ENCODE measurements around the gene UMAD1. TPM values are rescaled to one million over a fixed set of nuclear protein-coding genes. Genes with fewer than 3 reads are reported as not detected.

Gene UMAD1
- total and polyA plus RNA-seq, 2 of the 13 experiments (the other 11 are each of a cell fraction or from before 2014, with no cell fraction given): 16.8 to 17.6 TPM

DNA sequence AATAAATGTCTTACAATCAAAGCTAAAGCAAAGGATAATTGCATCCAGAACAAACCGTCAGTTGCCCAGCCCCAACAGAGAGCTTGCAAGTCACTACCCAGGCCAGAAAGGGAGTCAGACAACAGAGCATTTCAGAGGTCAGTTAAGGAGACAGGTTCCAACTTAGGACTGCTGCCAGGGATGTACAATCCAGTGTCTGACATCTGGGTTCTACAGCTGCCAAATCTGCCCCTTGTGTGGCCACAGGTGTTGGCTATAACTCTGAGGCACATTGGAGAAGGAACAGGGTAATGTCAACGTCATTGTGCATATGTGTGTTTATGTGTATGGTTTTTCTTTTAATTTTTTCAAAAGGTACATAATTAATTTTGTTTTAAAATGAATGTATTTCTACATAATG lies 242.8 kb downstream of the UMAD1 start:
- Histone ChIP-seq H3K9me3 (ENCODE audit: low read length) (no peaks in the 10 kb centered on the region), H3K4me2 (ENCODE audit: low read depth, low read length) (no peak overlapping the region), H2AFZ (ENCODE audit: low read length) (no peak overlapping the region), H3K36me3 (replicated peaks in 1 of 2; ENCODE audit: control insufficient read depth in 1 of 2, insufficient read depth in 2 of 2, low read length in 2 of 2) (no peaks in the 10 kb centered on the region), H3K4me3 (replicated peaks in 1 of 3; ENCODE audit: insufficient read depth in 1 of 3, low read depth in 2 of 3, low read length in 3 of 3) (no peak overlapping the region), H3K9ac (ENCODE audit: insufficient read depth, low read depth, low read length) (no peak overlapping the region), H3K27me3 (ENCODE audit: control insufficient read depth in 1 of 2, insufficient read depth in 2 of 2, low read length in 2 of 2) (no peaks in the 10 kb centered on the region; a peak in 1 of 5 replicates), H3K27ac (ENCODE audit: extremely low read length, insufficient read depth, low read length) (no peak overlapping the region), H3K4me1 (ENCODE audit: insufficient read depth, low read length) (no peaks in the 10 kb centered on the region), H3K79me2 (ENCODE audit: insufficient read depth, low read length) (no peaks in the 10 kb centered on the region), H4K20me1 (ENCODE audit: insufficient read depth, low read length) (no peaks in the 10 kb centered on the region)
- FAIRE-seq: no peak
- no peak for DNase-seq (ENCODE audit: low spot score)
- ChIA-PET POLR2A (no interaction called here), CTCF (ENCODE audit: low intra/inter-chr PET ratio, low total read pairs) (no interaction called here)
- in situ Hi-C loops (cut with HindIII; ENCODE audit: extremely low pct_ligation_motif_present, low pct_unique_long_range_greater_than_20kb) (no loop called here), intact Hi-C loops (cut with micrococcal nuclease; ENCODE audit: unreplicated experiment) (no loop called here)
- WGBS (ENCODE audit: low lambda C conversion rate): 83% methylated on average over 2 of the region's 2 CpGs
- TF ChIP-seq SNRNP70 (IDR thresholded peaks at IDR 0.05; ENCODE audit: low read depth, low read length) (no peak), BORCS8-MEF2B (CRISPR knock-in tag; IDR thresholded peaks at IDR 0.05) (no peak), ASH2L (IDR thresholded peaks at IDR 0.05; ENCODE audit: insufficient read length, low read depth, low read length) (no peak), SP2 (CRISPR knock-in tag; IDR thresholded peaks at IDR 0.05) (no peak), ZNF878 (CRISPR knock-in tag; IDR thresholded peaks at IDR 0.05) (no peak), SCMH1 (CRISPR knock-in tag; IDR thresholded peaks at IDR 0.05; ENCODE audit: borderline replicate concordance) (no peak)
- TF ChIP-seq, protein P1, sequence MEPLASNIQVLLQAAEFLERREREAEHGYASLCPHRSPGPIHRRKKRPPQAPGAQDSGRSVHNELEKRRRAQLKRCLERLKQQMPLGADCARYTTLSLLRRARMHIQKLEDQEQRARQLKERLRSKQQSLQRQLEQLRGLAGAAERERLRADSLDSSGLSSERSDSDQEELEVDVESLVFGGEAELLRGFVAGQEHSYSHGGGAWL (CRISPR knock-in tag; IDR thresholded peaks at IDR 0.05): no peak
- no TSS peak for BruUV-seq (replicated peaks)
- ATAC-seq: no peak

- ChIA-PET CTCF (ENCODE audit: low intra/inter-chr PET ratio, low total read pairs) (no interaction called here), POLR2A (no interaction called here)
- BruUV-seq (replicated peaks): no TSS peak
- intact Hi-C loops (cut with micrococcal nuclease; ENCODE audit: unreplicated experiment): no loop called here
- Histone ChIP-seq H4K20me1 (ENCODE audit: insufficient read depth, low read length) (no peaks in the 10 kb centered on the region), H3K9ac (ENCODE audit: insufficient read depth, low read depth, low read length) (no peak overlapping the region), H3K79me2 (ENCODE audit: insufficient read depth, low read length) (no peaks in the 10 kb centered on the region), H3K27me3 (ENCODE audit: control insufficient read depth in 1 of 2, insufficient read depth in 2 of 2, low read length in 2 of 2) (no peaks in the 10 kb centered on the region; a peak in 1 of 5 replicates), H3K4me2 (ENCODE audit: low read depth, low read length) (no peak overlapping the region), H3K4me3 (replicated peaks in 1 of 3; ENCODE audit: insufficient read depth in 1 of 3, low read depth in 2 of 3, low read length in 3 of 3) (no peak overlapping the region), H2AFZ (ENCODE audit: low read length) (no peak overlapping the region), H3K9me3 (ENCODE audit: low read length) (no peaks in the 10 kb centered on the region), H3K27ac (ENCODE audit: extremely low read length, insufficient read depth, low read length) (no peak overlapping the region), H3K36me3 (replicated peaks in 1 of 2; ENCODE audit: control insufficient read depth in 1 of 2, insufficient read depth in 2 of 2, low read length in 2 of 2) (no peaks in the 10 kb centered on the region), H3K4me1 (ENCODE audit: insufficient read depth, low read length) (no peaks in the 10 kb centered on the region)
- no peak for ATAC-seq
- TF ChIP-seq ZNF766 (CRISPR knock-in tag; IDR thresholded peaks at IDR 0.05; ENCODE audit: borderline replicate concordance) (no peak), ZNF713 (CRISPR knock-in tag; IDR thresholded peaks at IDR 0.05) (no peak), U2AF2 (IDR thresholded peaks at IDR 0.05; ENCODE audit: low read depth, low read length) (no peak), EED (CRISPR knock-in tag; IDR thresholded peaks at IDR 0.05) (no peak), SAP130 (CRISPR knock-in tag; IDR thresholded peaks at IDR 0.05; ENCODE audit: low read depth) (no peak), ZNF496 (CRISPR knock-in tag; IDR thresholded peaks at IDR 0.05; ENCODE audit: insufficient replicate concordance) (no peak), KAT2B (IDR thresholded peaks at IDR 0.05; ENCODE audit: borderline replicate concordance, low read depth, low read length) (no peak)
- DNase-seq (ENCODE audit: low spot score): no peak
- no peak for FAIRE-seq
- 87% methylated on average over 2 of the region's 3 CpGs for WGBS (ENCODE audit: low lambda C conversion rate)
- in situ Hi-C loops (cut with HindIII; ENCODE audit: extremely low pct_ligation_motif_present, low pct_unique_long_range_greater_than_20kb): no loop called here
These were observed 244.3 kb downstream of the UMAD1 start for GRCh38 chr7:7884855-7885254.
